Aorta (tissue), 5 donors: ENCODE results near the gene DTX3L. TPM values are rescaled to one million over a fixed set of nuclear protein-coding genes. Genes with fewer than 3 reads are reported as not detected.

Experiments used
- ATAC-seq: fragments of 200-7000 bp; cut with Tn5 transposase; one replicate; pipeline ENCODE4 v1.9.1; 2022; ENCODE audit warnings: moderate library complexity; ENCODE audit not compliant: low FRiP score
- DNase-seq, 2 donors: peaks; one replicate each; pipeline ENCODE4 v3.0.0-alpha.2; 2020
- H3K27ac ChIP-seq, 2 donors: one replicate each; pipeline ENCODE4 v1.5.1; 2013; ENCODE audit warnings: low read length in 2 of 2, mild to moderate bottlenecking in 2 of 2, moderate library complexity in 2 of 2, control low read depth in 1 of 2, inconsistent platforms in 1 of 2, low read depth in 1 of 2
- H3K27me3 ChIP-seq, 2 donors: one replicate each; pipeline ENCODE4 v1.6.1; 2013; ENCODE audit warnings: control low read depth in 1 of 2, low read length in 1 of 2, mild to moderate bottlenecking in 1 of 2, moderate library complexity in 1 of 2; ENCODE audit not compliant: insufficient read depth in 2 of 2, control insufficient read depth in 1 of 2
- H3K36me3 ChIP-seq, 2 donors: one replicate each; pipeline ENCODE4 v1.6.1; 2013; ENCODE audit warnings: control low read depth in 1 of 2, low read length in 1 of 2, mild to moderate bottlenecking in 1 of 2; ENCODE audit not compliant: insufficient read depth in 2 of 2, control insufficient read depth in 1 of 2
- H3K4me1 ChIP-seq, 2 donors: one replicate each; pipeline ENCODE4 v1.6.1; 2013; ENCODE audit warnings: low read length in 2 of 2, control low read depth in 1 of 2, mild to moderate bottlenecking in 1 of 2, moderate library complexity in 1 of 2; ENCODE audit not compliant: insufficient read depth in 2 of 2, control insufficient read depth in 1 of 2
- H3K4me3 ChIP-seq, 2 donors: one replicate each; pipeline ENCODE4 v1.5.1; 2013; ENCODE audit warnings: low read length in 2 of 2, control low read depth in 1 of 2, mild to moderate bottlenecking in 1 of 2
- H3K9me3 ChIP-seq: one replicate; pipeline ENCODE4 v1.6.1; 2013; ENCODE audit warnings: mild to moderate bottlenecking, low read length; ENCODE audit not compliant: control insufficient read depth
- WGBS, 2 donors: extraction: QIAGEN DNeasy Blood & Tissue Kit; methylation state at CpG; one replicate each; pipeline ENCODE4 v1.1.7; 2013; 5-methylcytosine and 5-hydroxymethylcytosine counted together
- intact Hi-C, 2 donors: fragments of 100-400 bp; cut with DNase I; formaldehyde crosslinking; loops; one replicate each; pipeline versions ENCODE4 v1.14.2 to v1.15.0; 2022
- polyA plus RNA-seq, 2 donors: library from polyadenylated mRNA; stranded (reverse); fragments of 200-250 nt; gene quantifications; one replicate each; pipeline ENCODE4 v1.2.3, GENCODE V29; 2013
- total RNA-seq, 2 donors: library from RNA; stranded (reverse); fragmentation: NEBNext Ultra II Directional; extraction: Animal tissue kit (Norgen Biotek cat#: 25700); gene quantifications; one replicate each; pipeline ENCODE4 v1.2.1, GENCODE V29; 2021
- donor health status: healthy with polysubstance abuse.
- donor health status: Bipolar disorder and iron deficiency.
- donor health status: DM: no; HTN: no; CAD: no.
- donor health status: DM: no; HTN: no; CAD: no.
- donor health status: DM: yes; HTN: yes; CAD: no.

The DTX3L gene
- total and polyA plus RNA-seq, 4 donors, result 5.5 to 33.3 (median 16.3) TPM

DNA sequence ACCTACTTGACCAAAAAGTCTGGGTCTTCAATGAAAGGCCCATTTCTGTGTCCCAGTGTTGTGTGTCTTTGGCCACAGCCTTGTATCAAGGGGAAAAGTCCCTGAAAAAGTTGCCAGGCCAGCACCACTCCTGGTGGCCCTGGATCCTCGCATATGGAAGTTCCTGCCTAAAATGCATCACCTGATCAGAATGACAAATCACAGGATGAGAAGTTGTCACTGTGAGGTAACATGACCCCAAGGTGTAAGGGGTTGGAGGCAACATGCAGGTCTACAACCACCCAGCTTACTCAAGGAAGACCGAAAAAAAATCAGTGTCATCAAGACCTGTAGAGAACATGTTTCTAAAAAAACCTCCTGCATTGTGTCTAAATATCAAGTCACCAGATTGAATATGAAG is 38.9 kb downstream of the DTX3L start:
- H3K4me3 ChIP-seq, result no peak overlapping the region
- WGBS, 2 donors, result 82 to 85% methylated on average over 2 of the region's 2 CpGs
- intact Hi-C loops, result no loop called here

DNA sequence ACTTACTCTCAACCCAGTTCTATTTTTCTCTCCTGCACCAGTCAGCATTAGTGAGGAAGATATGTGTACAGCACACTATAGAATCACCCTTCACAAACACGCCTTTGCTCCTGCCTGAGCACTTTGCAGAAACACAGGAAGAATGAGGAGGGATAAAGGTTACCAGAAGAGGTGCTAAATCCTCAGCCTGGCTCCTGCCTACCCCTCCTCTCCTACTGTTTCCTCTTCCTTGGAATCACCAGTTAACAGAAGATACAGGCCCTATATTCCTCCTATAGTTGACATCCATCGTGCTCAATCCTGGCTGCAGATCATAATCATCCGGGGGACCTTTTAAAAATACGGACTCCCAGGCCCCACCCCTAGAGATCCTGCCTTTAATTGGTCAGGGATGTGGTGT is 42.2 kb downstream of the DTX3L start:
- H3K27me3 ChIP-seq, result peaks cover 0 to 1% of the 10 kb centered on the region in 2 donors
- H3K27ac ChIP-seq, result no peak overlapping the region
- DNase-seq, result no peak
- H3K4me3 ChIP-seq, result no peak overlapping the region
- H3K4me1 ChIP-seq, result no peaks in the 10 kb centered on the region
- no peak for ATAC-seq
- no peaks in the 10 kb centered on the region for H3K36me3 ChIP-seq
- intact Hi-C loops, result no loop called here
- 56 to 77% methylated on average over 4 of the region's 4 CpGs for WGBS, 2 donors
- H3K9me3 ChIP-seq, result peaks cover 1% of the 10 kb centered on the region

More for the DNA sequence above, 38.9 kb downstream of the DTX3L start:
- DNase-seq (no peak), ATAC-seq (no peak)
- H3K36me3 ChIP-seq, result no peaks in the 10 kb centered on the region
- no peak overlapping the region for H3K27ac ChIP-seq
- H3K27me3 ChIP-seq, result peaks cover 0 to 1% of the 10 kb centered on the region in 2 donors
- no peaks in the 10 kb centered on the region for H3K4me1 ChIP-seq
- H3K9me3 ChIP-seq, result peaks cover 4% of the 10 kb centered on the region

DNA sequence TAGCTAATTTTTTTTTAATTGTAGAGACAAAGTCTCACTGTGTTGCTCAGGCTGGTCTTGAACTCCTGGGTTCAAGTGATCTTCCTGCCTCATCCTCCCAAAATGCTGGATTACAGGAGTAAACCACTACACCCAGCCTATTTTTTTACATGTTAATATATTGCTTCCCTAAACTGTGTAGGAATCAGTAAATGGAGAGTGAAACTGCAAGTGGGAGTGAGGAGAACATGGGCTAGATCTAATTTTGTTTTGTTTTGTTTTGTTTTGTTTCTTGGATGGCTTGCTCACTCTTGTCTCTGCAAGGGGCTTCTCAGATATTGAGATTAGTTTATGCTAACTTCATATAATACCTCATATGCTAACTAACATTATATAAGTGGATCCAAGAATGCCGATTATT is 44.8 kb downstream of the DTX3L start:
- intact Hi-C loops, result no loop called here
- Histone ChIP-seq H3K36me3 (no peaks in the 10 kb centered on the region), H3K9me3 (no peaks in the 10 kb centered on the region), H3K4me1 (no peaks in the 10 kb centered on the region), H3K4me3 (no peak overlapping the region), H3K27ac (no peak overlapping the region), H3K27me3 (peaks cover 0 to 1% of the 10 kb centered on the region in 2 donors)
- no peak for ATAC-seq
- no peak for DNase-seq
- 91 to 96% methylated on average over 1 of the region's 1 CpG for WGBS, 2 donors

DNA sequence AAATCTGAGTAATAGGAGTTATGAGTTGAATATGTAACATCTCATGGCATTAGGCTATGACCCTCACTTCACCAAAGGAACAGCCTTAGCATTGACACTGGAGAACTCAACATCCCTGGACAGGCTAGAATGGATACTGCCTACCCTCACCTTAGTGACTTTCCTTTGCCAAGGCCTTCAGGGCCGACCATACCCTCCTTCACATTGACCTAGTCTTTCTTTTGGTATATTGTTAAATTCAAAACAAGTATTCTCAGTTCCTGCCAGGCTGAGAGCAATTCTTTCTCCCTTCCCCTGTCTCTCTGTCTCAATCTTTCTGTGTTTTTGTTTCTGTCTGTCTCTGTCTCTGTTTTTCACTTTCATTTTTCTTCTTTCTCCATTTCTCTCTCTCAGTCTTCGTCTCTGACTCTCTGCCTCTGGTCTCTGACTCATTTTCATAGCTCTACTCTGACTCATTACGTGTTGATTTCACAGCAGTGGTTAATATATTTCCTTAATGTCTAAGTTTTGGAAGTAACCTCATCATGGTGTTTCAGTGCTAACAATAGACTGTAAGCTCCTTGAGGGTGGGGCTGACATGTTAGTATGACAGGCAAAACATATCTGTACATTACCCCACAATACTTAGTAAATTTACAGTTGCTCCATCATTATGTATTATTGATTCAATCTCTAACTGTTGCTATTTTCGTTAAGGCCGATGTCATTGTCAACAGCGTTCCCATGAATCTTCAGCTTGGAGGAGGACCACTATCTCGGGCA is 45.8 kb downstream of the DTX3L start:
- Histone ChIP-seq H3K4me1 (no peaks in the 10 kb centered on the region), H3K4me3 (no peak overlapping the region), H3K27ac (no peak overlapping the region), H3K9me3 (no peaks in the 10 kb centered on the region), H3K36me3 (no peaks in the 10 kb centered on the region), H3K27me3 (peaks cover 0 to 1% of the 10 kb centered on the region in 2 donors)
- 68% methylated on average over 7 of the region's 7 CpGs for WGBS, 2 donors
- ATAC-seq, result no peak
- intact Hi-C loops, result no loop called here
- no peak for DNase-seq

DNA sequence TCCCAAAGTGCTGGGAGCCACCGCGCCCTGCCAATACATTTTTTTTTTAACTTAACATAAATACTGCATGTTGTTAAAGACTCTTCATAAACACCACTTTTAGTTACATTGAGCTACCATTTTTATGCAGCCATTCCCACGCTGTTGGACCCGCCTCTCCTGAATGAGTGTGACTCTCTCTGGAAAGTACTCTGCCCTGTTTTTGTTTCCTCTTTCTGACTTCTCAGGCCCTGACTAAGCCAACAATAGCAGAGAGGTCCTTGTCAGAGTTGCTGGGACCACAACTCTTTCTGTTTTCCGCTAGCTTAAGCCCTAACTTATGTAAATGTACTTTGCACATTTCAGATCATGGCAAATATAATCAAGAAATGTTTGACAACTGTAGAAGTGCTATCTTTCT is 48.6 kb downstream of the DTX3L start:
- Histone ChIP-seq H3K4me1 (no peaks in the 10 kb centered on the region), H3K27ac (no peak overlapping the region), H3K4me3 (no peak overlapping the region), H3K27me3 (no peaks in the 10 kb centered on the region), H3K36me3 (no peaks in the 10 kb centered on the region), H3K9me3 (no peaks in the 10 kb centered on the region)
- intact Hi-C loops, result no loop called here
- WGBS, 2 donors, result 68 to 77% methylated on average over 5 of the region's 5 CpGs
- DNase-seq (no peak), ATAC-seq (no peak)

DNA sequence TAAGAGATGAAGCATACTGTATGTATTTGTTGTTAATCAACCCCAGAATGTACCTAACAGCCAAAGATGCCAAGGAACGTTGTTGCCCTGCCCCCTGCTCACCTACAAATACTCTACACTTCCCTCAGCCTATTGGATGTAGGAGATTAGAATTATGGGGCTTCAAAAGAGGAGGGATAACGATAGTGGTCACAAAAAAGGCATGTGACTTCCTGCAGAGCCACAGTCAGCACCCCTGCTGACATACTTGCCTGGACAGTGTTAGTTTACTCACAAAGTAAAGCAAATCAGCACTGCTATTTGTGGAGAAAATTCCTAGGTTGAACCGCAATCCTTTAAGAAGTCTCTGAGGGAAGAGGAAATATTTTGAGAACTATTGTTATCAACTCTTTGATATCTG is 51.2 kb downstream of the DTX3L start:
- Histone ChIP-seq H3K27ac (no peak overlapping the region), H3K27me3 (no peaks in the 10 kb centered on the region), H3K9me3 (no peaks in the 10 kb centered on the region), H3K4me3 (no peak overlapping the region), H3K36me3 (no peaks in the 10 kb centered on the region), H3K4me1 (no peaks in the 10 kb centered on the region)
- ATAC-seq (no peak), DNase-seq (no peak)
- 29 to 33% methylated on average over 3 of the region's 3 CpGs for WGBS, 2 donors
- intact Hi-C loops, result no loop called here

DNA sequence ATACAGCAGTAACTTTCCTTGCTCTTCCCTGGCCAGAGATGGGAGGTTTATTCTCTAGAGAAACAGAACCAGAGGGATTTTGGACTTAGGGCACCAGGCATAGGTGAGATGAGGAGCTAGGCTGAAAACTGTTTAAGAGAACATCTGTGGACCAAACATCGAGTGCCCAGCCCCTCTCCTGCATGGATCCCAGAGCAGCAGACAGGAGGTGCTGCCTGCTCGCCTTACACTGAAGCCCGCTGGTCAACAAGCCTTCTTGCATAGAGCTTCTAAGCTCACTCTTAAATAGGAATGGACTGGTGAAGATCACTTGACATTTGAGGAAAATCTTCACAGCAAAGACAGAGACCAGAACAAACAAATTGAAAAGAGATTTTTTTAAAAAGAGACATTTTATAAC is 54.5 kb downstream of the DTX3L start:
- no peak for ATAC-seq
- H3K9me3 ChIP-seq, result no peaks in the 10 kb centered on the region
- H3K27me3 ChIP-seq, result no peaks in the 10 kb centered on the region
- intact Hi-C loops, result no loop called here
- no peaks in the 10 kb centered on the region for H3K4me1 ChIP-seq
- no peak for DNase-seq
- no peak overlapping the region for H3K27ac ChIP-seq
- WGBS, 2 donors, result 63 to 64% methylated on average over 3 of the region's 3 CpGs
- H3K4me3 ChIP-seq, result no peak overlapping the region
- H3K36me3 ChIP-seq, result no peaks in the 10 kb centered on the region

DNA sequence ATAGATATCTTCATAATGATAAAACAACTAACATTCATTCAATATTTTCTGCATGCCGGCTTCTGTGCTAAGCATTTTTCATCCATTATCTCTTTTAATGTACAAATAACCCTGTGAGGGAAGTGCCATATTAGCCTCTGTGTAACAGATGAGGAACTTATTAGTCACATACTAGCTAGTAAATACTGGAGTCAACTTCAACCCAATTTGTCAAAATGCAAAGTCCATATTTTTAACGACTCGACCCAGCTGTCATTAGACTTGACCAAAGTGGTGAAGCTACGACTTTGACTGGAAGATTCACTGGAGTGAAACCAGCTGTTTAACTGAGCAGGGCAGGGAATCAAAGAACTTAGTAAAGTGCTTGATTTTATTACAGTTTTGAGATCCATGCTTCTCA is 54.9 kb downstream of the DTX3L start:
- no peaks in the 10 kb centered on the region for H3K36me3 ChIP-seq
- DNase-seq, result no peak
- H3K4me1 ChIP-seq, result no peaks in the 10 kb centered on the region
- H3K4me3 ChIP-seq, result no peak overlapping the region
- no peaks in the 10 kb centered on the region for H3K9me3 ChIP-seq
- ATAC-seq, result no peak
- WGBS, 2 donors, result 69 to 75% methylated on average over 4 of the region's 4 CpGs
- no peak overlapping the region for H3K27ac ChIP-seq
- H3K27me3 ChIP-seq, result no peaks in the 10 kb centered on the region
- intact Hi-C loops, result no loop called here

DNA sequence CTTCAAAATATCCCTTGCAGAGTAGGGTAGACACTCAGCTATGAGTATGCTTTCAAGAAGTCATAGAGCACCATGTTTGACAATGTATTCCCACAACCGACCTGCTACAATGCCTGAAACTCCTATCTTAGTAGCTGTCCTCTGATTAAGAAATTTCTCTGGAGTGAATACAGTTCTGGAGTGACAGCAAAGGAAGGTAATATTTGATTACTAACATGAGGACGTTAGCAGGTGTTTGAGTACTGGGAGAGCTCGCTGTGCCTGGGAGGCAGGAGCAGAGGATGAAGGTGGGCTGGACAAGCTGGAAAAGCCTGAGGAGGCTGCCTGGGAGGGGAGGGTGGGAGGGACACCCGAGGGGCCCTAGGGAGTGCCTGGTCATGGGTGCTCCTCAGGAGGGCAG is 56.3 kb downstream of the DTX3L start:
- intact Hi-C loops, result no loop called here
- WGBS, 2 donors, result 65 to 73% methylated on average over 3 to 4 of the region's 4 CpGs
- no peak for ATAC-seq
- H3K27ac ChIP-seq, result no peak overlapping the region
- H3K27me3 ChIP-seq, result no peaks in the 10 kb centered on the region
- H3K9me3 ChIP-seq, result no peaks in the 10 kb centered on the region
- no peak for DNase-seq
- no peaks in the 10 kb centered on the region for H3K36me3 ChIP-seq
- no peak overlapping the region for H3K4me3 ChIP-seq
- H3K4me1 ChIP-seq, result no peaks in the 10 kb centered on the region
